Stimulated activated CD4-positive, alpha-beta T cell treated with anti-CD3 and anti-CD28 coated beads, Interleukin-2, amount 100 ng/mL, for 48 hours (primary cell): Measurements from ENCODE around the gene SYT1.
"Not testable (repeated sequence)": the region's sequence is repeated elsewhere in the genome, so short reads cannot be mapped to it uniquely, and the experiment has no call there.

Experiments used
- DNase-seq, 2 donors: peaks; one replicate each; pipeline ENCODE4 v3.0.0-alpha.2; 2020

SYT1 gene

DNA sequence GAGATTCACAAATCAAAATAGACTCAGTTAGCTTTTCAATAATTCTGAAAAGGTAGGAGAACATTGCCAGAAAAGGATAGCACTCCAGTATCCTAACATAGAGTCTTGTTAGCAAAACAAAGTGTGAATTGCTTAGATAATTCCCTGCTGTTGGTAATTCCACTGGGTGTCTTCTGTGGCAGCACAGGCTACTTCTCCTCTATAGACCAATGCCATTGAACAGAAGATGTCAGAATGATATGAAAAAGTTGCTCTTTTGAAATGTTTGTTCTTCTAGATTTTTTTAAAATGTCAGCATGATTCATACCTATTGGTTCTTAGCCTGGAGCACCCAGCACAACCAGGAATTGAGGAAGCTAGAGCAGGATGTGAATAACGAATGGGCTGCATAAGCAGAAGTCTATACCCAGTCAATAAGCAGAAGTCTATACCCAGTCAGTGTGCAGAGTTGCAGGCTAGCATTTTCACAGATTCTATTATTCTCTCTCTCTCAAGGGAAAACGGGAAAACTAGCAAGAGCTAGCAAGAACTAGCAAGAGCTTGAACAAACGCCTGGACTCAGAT is 112.8 kb downstream of the SYT1 start:
- DNase-seq, result no peak

GRCh38 chr12:78994168-78994791 is 129.7 kb downstream of the SYT1 start:
- DNase-seq, result no peak

GRCh38 chr12:79000501-79000900 is 135.9 kb downstream of the SYT1 start:
- no peak for DNase-seq

- DNase-seq, result no peak
Observed at GRCh38 chr12:79001404-79001803, 136.8 kb downstream of the SYT1 start.

- DNase-seq, result no peak
Observed at GRCh38 chr12:79006306-79006705, 141.7 kb downstream of the SYT1 start.

- no peak for DNase-seq
Observed at GRCh38 chr12:79008591-79008990, 144.0 kb downstream of the SYT1 start.

DNA sequence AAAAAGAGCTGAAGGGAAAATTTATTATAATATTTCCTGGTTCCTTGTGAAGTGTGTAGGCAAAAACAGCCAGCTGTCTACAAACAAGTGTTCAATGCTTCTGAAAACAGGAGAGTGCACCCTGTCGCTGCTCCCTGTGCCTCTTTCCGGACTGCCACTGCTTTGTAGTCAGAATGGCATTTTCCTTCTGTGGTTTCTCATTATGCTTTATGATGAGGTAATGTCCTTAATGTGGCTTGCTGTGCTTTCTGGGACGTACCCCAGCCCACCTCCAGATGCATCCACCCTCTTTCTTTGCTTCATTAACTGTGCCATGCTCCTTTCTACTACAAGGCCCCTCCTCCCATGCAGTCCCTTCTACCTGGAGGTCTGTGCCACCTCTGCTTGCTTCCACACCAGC is 148.1 kb downstream of the SYT1 start:
- DNase-seq, result no peak

DNA sequence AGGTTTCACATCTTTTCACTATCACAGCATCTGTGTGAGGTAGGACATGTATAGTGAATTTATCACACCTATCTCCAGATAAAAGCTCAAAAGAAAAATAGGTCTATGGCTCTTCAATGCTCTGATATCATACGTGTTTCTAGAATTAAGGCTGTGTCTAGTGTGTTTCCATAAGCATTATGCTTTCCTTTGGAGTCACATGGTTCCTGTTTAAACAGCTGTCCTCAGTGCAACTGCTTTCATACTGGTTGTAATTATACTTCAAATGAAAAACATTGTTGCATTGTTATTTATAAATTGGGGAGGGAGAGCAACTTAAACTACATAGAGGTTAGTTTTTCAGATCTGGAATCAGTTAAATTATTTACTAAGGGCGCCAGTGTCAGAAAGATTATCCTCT is 151.6 kb downstream of the SYT1 start:
- no peak for DNase-seq

GRCh38 chr12:79019672-79020071 is 155.1 kb downstream of the SYT1 start:
- DNase-seq, result no peak

GRCh38 chr12:79020106-79020505 is 155.5 kb downstream of the SYT1 start:
- DNase-seq, result no peak

GRCh38 chr12:79021021-79021420 is 156.4 kb downstream of the SYT1 start:
- no peak for DNase-seq

- DNase-seq, result no peak
Observed at GRCh38 chr12:79023261-79023660, 158.7 kb downstream of the SYT1 start.

GRCh38 chr12:79023784-79024183 is 159.2 kb downstream of the SYT1 start:
- DNase-seq, result no peak

- DNase-seq, result no peak
Observed at GRCh38 chr12:79033788-79034187, 169.2 kb downstream of the SYT1 start.

DNA sequence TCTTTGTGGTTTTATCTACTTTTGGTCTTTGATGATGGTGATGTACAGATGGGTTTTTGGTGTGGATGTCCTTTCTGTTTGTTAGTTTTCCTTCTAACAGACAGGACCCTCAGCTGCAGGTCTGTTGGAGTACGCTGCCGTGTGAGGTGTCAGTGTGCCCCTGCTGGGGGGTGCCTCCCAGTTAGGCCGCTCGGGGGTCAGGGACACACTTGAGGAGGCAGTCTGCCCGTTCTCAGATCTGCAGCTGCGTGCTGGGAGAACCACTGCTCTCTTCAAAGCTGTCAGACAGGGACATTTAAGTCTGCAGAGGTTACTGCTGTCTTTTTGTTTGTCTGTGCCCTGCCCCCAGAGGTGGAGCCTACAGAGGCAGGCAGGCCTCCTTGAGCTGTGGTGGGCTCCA is 180.2 kb downstream of the SYT1 start:
- not testable (repeated sequence) for DNase-seq

- DNase-seq, result not testable (repeated sequence)
Observed at GRCh38 chr12:79045149-79045703, 180.7 kb downstream of the SYT1 start.

- no peak for DNase-seq
Observed at GRCh38 chr12:79046021-79046420, 181.4 kb downstream of the SYT1 start.

GRCh38 chr12:79048962-79049361 is 184.4 kb downstream of the SYT1 start:
- DNase-seq, result no peak

DNA sequence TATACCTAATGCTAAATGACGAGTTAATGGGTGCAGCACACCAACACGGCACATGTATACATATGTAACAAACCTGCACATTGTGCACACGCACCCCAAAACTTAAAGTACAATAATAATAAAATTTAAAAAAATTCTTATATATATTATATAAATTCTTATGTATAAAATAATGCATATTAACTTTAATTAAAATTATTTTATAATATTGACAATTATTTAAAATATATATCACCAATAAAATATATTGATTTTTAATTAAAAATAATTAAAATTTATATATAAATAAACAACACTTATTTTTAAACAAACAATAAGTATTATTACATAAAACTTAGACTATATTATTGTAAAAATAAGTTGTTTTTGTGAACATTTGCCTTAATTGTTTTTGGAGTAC is 188.8 kb downstream of the SYT1 start:
- no peak for DNase-seq

DNA sequence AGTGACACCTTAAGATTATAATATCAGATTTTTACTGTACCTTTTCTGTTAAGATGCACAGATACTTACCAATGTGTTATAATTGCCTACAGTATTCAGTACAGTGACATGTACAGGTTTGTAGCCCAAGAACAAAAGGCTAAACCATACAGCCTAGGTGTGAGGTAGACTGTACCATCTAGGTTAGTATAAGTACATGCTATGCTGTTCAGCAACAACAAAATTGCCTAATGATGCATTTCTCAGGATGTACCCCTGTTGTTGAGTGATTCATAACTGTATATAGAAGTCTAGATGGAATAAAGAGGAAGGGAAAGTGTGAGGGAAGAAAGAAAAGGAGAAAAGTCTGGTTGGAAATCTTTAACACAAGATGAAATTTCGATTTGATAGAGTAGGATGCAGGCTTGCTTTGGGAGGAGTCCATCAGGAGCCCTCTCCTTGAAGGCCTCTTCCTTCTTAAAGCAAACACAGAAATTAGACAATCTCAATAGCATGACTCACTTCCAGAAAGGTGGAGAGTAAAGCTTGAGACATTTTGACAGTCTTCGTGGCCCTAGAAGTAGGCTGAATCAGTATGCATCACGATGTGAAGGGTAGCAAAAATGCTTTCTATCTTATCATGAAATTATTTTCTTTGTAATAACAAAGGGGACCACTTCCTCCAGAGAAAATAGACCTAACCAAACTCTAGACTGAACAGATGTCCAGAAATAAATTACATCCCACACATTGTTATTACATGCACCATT is 191.5 kb downstream of the SYT1 start:
- DNase-seq, result no peak

DNA sequence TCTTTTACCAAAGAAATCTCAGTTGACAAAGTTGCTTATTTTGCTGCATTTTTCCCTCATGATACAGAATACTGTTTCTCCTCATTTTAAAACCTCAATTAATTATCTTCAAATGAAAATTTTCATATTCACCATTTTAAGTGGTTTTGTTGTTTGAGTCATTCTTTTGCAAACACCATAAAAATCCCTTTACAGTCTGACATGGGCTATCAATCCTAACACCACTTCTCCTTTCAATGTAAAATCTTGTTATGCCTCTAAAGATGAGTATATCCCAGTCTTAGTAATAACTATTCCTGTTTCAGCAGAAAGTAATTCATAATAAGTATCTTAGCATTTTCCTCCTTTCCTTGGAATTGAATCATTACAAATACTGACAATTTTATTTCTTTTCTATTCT is 192.2 kb downstream of the SYT1 start:
- DNase-seq, result no peak

- DNase-seq, result no peak
Observed at GRCh38 chr12:79057540-79057939, 193.0 kb downstream of the SYT1 start.

GRCh38 chr12:79058342-79058741 is 193.8 kb downstream of the SYT1 start:
- no peak for DNase-seq

DNA sequence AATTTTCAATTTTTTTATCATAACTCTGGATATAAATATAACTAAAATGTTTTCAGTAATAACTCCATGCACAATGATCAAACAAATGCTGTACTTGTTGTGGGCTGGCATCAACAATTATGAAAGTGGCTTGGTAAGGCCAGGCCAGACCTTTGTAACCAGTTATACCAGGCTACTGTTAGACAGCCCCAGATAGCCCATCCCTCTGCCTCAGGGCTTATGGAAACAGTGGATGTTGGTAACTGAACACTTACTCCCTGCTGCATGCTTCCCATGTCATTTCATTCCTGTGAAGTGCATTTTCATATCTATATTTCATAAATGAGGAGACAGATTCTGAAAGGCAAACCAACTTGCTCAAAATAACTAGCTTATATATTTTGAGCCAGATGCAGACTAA is 195.0 kb downstream of the SYT1 start:
- DNase-seq, result no peak
